Skeletal muscle satellite cell (primary cell): ENCODE data around the gene GOLIM4.

Experiments
- H3K27me3 ChIP-seq: 2 replicates; pipeline ENCODE4 v1.7.0; 2013; ENCODE audit warnings: low read length; ENCODE audit not compliant: control insufficient read depth, insufficient read depth
- H3K36me3 ChIP-seq: 2 replicates; pipeline ENCODE4 v1.7.0; 2013; ENCODE audit warnings: mild to moderate bottlenecking, control low read depth, low read length; ENCODE audit not compliant: insufficient read depth
- H3K4me1 ChIP-seq: 2 replicates; pipeline ENCODE4 v1.7.0; 2013; ENCODE audit warnings: low read length; ENCODE audit not compliant: control insufficient read depth, insufficient read depth
- H3K4me2 ChIP-seq: 2 replicates; pipeline ENCODE4 v1.7.0; 2013; ENCODE audit warnings: mild to moderate bottlenecking, low read length
- H3K4me3 ChIP-seq: 2 replicates; pipeline ENCODE4 v1.7.0; 2013; ENCODE audit warnings: low read length
- H3K9ac ChIP-seq: 2 replicates; pipeline ENCODE4 v1.7.0; 2013; ENCODE audit warnings: mild to moderate bottlenecking, low read depth, low read length, moderate library complexity
- H3K9me3 ChIP-seq: replicated peaks from 2 replicates; pipeline ENCODE4 v1.7.0; 2013; ENCODE audit warnings: mild to moderate bottlenecking, control low read depth, low read length

GOLIM4 gene

DNA sequence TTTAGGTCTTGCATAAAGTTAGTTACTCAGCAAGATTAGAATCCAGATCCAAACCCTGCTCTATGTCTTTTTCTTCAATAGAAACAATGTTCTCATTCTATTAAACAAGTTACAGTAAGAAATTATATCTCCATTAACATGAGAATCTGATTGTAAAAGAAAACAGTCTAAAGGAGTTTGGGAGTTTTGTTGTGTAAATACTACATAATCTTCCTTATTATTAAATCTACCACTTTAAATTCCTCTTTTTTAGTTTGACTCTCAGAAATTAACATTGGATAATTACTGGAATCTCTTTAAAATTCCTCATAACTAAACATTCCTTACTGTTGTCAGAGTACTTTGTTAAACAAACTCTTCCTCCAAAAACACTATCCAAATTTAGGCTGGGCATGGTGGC lies 1.7 kb upstream of the GOLIM4 start:
- no peaks in the 10 kb centered on the region for H3K9me3 ChIP-seq
- H3K36me3 ChIP-seq: no peaks in the 10 kb centered on the region
- peaks cover 23% of the 10 kb centered on the region for H3K4me1 ChIP-seq
- H3K4me2 ChIP-seq: no peak overlapping the region
- no peak overlapping the region for H3K4me3 ChIP-seq
- no peak overlapping the region for H3K9ac ChIP-seq
- no peaks in the 10 kb centered on the region for H3K27me3 ChIP-seq

DNA sequence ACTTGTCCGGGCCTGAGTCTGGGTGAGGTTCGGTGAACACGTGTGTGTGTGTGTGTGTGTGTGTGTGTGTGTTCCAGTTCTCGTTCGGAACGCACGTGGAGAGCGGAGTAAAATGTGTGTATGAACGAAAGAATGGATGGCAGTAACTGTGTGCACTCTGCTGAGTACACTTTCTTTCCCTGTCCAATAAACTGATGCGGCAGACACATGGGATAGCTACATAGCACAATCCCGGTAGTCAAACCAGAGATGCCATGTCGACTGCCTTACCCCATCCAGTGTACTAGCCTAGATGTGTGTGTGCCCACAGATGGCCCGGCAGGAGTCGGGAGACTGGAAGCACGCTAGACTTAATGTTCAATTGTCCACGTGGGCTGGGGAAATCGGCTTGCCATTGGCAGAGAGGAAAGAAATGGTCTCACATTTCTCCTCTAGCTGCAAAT lies 507 bp upstream of the GOLIM4 start:
- Histone ChIP-seq H3K9ac (peak overlapping the region; percentile 95), H3K4me1 (peaks cover 26% of the 10 kb centered on the region)

DNA sequence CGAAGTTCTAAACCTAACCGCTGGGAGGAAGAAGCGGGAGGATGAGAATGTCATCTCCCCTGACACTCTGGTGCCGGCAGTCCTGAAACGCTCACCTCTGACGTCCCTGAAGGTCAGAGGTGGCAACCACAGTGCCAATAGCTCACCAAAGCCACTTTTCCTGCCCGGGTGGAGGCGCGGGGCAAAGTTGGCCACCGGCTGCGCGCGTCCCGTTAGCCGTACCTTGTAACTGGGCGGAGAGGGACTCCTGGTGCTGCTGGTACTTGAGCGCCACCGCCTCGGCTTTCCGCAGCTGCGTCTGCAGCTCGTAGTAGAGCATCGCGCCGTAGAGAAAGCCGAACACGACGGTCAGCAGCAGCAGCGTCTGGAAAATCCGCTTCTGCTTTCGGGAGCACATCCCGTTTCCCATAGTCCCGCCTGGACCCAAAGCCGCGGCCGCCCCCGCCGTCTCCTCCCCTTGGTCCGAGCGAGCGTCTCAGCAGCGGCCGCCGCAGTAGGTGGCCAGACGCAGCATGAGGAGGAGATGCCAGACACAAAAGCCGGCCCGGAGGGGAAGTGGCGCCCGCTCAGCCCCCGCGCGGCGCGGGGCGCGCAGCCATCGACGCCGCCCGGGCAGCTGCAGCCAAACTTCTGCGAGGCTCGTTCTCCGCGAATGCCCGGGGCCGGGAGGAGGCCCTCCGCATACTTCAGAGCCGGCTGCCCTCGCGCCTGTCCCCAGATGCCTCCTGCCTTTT lies 680 bp downstream of the GOLIM4 start:
- H3K36me3 ChIP-seq: no peaks in the 10 kb centered on the region
- H3K9me3 ChIP-seq: no peaks in the 10 kb centered on the region
- peak overlapping the region; percentile 99 for H3K4me3 ChIP-seq
- peaks cover 27% of the 10 kb centered on the region for H3K4me1 ChIP-seq
- no peaks in the 10 kb centered on the region for H3K27me3 ChIP-seq
- peak overlapping the region; percentile 83 for H3K4me2 ChIP-seq
- H3K9ac ChIP-seq: peak overlapping the region; percentile 95

More for the DNA sequence above, 507 bp upstream of the GOLIM4 start:
- no peaks in the 10 kb centered on the region for H3K36me3 ChIP-seq
- peak overlapping the region; percentile 83 for H3K4me2 ChIP-seq
- peak overlapping the region; percentile 99 for H3K4me3 ChIP-seq
- H3K27me3 ChIP-seq: no peaks in the 10 kb centered on the region
- no peaks in the 10 kb centered on the region for H3K9me3 ChIP-seq

DNA sequence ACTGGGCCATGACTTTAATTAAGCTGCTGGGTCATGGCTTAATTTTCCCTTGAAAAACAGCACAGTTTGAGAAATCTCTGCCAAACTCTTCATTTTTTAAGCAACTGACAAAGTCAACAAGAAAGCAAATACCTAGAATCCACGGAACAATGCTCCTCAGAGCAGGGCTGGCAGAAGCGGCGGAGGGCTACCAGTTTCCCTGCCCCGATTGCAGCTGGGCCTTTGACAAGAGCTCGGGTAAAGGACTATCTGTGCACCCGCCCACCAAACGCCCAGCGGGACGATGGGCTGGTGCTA lies 1.2 kb downstream of the GOLIM4 start:
- peak overlapping the region; percentile 83 for H3K4me2 ChIP-seq
- peak overlapping the region; percentile 99 for H3K4me3 ChIP-seq
- H3K36me3 ChIP-seq: no peaks in the 10 kb centered on the region
- peak overlapping the region; percentile 95 for H3K9ac ChIP-seq
- H3K27me3 ChIP-seq: no peaks in the 10 kb centered on the region
- peaks cover 27% of the 10 kb centered on the region for H3K4me1 ChIP-seq
- H3K9me3 ChIP-seq: no peaks in the 10 kb centered on the region

DNA sequence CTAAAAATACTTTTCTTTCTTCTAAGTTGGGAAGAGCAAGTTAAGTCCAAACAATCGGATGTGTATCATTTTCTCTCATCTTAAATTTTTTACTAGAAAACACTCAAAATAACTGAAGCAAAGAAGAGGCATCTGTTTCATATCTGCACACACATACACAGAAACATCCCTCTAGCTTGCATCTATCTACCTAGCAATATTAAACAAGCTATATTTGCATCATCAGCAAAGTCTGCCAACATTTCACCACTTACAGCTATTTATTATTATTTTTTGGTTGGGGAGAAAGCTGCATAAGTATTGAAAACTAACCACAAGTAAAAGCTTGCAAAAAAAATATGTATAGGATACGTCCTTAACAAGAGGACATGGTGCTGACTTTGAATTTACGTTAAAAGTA lies 1.9 kb downstream of the GOLIM4 start:
- Histone ChIP-seq H3K9ac (peak overlapping the region; percentile 95), H3K4me3 (peak overlapping the region; percentile 99), H3K27me3 (no peaks in the 10 kb centered on the region), H3K4me1 (peaks cover 30% of the 10 kb centered on the region), H3K4me2 (peak overlapping the region; percentile 83), H3K36me3 (no peaks in the 10 kb centered on the region), H3K9me3 (no peaks in the 10 kb centered on the region)

DNA sequence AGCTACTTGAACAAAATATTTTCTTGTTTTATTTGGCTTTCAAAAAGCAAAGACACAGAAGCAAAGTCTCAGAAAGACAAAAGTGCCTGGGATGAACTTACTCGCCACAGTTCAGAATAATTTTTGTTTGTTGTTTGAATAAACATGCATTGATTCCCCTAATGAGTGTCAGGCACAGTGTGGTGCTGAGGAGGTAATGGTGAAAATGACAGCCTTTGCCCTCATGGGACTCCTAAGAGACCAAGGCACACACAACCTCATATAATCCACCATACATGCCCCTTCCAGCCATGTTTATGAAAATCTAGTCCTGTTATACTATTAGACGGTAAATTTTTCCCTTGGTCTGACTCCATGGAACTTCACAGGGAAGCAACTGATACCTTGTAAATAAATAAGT lies 2.5 kb downstream of the GOLIM4 start:
- H3K27me3 ChIP-seq: no peaks in the 10 kb centered on the region
- H3K4me1 ChIP-seq: peaks cover 33% of the 10 kb centered on the region
- H3K36me3 ChIP-seq: no peaks in the 10 kb centered on the region
- H3K9ac ChIP-seq: peak overlapping the region; percentile 95
- peak overlapping the region; percentile 99 for H3K4me3 ChIP-seq
- peak overlapping the region; percentile 83 for H3K4me2 ChIP-seq
- no peaks in the 10 kb centered on the region for H3K9me3 ChIP-seq

DNA sequence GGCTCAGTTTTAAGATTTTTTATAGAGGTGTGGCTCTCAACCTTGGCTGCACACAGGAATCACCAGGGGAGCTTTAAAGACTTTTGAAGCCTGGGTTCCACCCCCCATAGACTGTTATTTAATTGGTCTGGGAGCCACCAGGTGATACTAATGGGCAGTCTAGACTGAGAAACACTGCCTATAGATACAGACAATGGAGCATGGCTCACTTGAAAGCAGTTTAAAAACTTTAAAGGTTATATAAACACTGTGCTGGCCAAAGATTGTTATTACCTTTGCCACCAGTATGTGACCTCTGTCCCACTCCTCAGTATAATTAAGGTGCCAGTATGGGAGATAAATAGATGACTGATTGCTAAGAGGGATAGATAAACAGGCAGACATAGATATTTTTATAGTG lies 3.8 kb downstream of the GOLIM4 start:
- Histone ChIP-seq H3K36me3 (no peaks in the 10 kb centered on the region), H3K9me3 (no peaks in the 10 kb centered on the region), H3K4me1 (peaks cover 35% of the 10 kb centered on the region), H3K9ac (no peak overlapping the region), H3K27me3 (no peaks in the 10 kb centered on the region), H3K4me2 (peak overlapping the region; percentile 83), H3K4me3 (peak overlapping the region; percentile 99)

DNA sequence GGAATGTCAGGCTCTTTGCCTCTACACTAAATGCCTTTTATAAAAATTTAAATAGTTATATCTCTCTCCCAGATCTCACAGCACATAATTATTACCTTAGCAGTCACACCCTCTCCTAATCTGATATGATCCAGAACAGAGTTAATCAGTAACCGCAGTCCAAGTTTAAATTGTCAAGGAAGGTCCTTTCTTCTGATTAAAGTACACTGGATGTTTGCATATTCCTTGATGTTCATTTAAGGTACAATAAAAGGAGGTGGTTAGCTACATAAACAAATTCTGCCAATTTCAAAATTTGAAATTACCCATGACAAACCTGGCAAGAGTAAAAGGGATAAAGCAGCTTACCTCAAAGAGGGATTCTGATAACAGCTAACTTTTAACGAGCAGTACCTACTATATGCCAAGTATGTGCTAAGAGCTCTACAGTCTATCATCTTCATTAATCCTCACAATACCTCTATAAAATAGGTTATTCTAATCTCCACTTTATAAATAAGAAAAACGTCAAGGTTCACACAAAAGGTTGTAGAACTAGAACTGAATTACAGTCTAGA lies 4.3 kb downstream of the GOLIM4 start:
- H3K4me1 ChIP-seq: peaks cover 31% of the 10 kb centered on the region
- H3K4me2 ChIP-seq: peak overlapping the region; percentile 83
- no peak overlapping the region for H3K4me3 ChIP-seq
- no peaks in the 10 kb centered on the region for H3K27me3 ChIP-seq
- no peak overlapping the region for H3K9ac ChIP-seq
- no peaks in the 10 kb centered on the region for H3K36me3 ChIP-seq
- no peaks in the 10 kb centered on the region for H3K9me3 ChIP-seq

DNA sequence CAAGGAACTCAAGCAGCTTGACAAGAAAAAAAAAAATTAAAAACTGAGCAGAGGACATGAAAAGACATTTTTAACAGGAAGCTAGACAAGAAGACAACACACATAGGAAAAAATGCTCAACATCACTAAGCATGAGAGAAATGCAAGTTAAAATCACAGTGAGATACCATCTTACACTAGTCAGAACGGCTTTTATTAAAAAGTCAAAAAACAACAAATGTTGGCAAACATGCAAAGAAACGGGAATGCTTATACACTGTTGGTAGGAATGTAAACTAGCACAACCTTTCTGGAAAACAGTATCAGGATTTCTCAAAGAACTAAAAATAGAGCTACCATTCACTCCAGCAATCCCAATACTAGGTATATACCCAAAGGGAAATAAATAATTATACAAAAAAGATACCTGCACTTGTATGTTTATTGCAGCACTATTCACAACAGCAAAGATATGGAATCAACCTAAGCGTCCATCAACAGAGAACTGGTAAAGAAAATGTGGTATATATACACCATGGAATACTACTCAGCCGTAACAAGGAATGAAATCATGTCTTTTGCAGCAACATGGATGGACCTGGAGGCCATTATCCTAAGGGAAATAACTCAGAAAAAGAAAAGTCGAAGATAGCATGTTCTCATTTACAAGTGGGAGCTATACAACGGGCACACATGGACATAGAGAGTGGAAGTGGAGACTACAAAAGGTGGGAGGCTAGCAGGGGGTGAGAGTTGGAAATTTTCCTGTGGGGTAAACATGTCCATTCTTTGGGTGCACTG lies 5.2 kb downstream of the GOLIM4 start:
- H3K4me1 ChIP-seq: peaks cover 31% of the 10 kb centered on the region
- H3K9me3 ChIP-seq: no peaks in the 10 kb centered on the region
- H3K36me3 ChIP-seq: no peaks in the 10 kb centered on the region
- no peak overlapping the region for H3K4me3 ChIP-seq
- H3K4me2 ChIP-seq: no peak overlapping the region
- no peak overlapping the region for H3K9ac ChIP-seq
- H3K27me3 ChIP-seq: no peaks in the 10 kb centered on the region

DNA sequence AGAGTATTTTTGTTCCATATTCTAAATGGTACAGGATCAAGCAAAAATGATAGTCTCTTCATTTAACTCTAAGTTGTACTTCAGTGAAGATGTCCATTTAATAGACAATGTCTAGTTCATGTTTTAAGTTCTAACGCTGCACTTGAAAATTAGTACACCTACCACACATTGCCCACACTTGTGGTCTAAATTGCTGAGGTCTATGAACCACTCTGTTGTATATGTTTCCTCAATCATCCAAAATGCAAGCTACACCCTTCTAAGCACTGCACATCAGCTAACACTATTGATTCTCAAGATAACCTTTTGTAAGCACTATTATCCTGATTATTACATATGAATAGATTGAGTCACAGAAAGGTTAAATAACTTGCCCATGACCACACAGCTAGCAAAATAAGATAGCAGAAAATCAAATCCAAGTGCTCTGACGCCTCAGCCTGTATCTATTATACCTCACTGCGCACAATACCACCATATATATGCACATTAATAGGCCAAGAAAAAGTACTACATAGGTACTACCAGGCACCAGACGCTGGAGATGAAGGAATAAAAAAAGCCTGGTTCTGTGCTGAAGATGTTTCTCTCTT lies 6.4 kb downstream of the GOLIM4 start:
- H3K27me3 ChIP-seq: no peaks in the 10 kb centered on the region
- H3K9ac ChIP-seq: no peak overlapping the region
- H3K4me3 ChIP-seq: no peak overlapping the region
- no peaks in the 10 kb centered on the region for H3K36me3 ChIP-seq
- peaks cover 31% of the 10 kb centered on the region for H3K4me1 ChIP-seq
- no peaks in the 10 kb centered on the region for H3K9me3 ChIP-seq
- H3K4me2 ChIP-seq: no peak overlapping the region

DNA sequence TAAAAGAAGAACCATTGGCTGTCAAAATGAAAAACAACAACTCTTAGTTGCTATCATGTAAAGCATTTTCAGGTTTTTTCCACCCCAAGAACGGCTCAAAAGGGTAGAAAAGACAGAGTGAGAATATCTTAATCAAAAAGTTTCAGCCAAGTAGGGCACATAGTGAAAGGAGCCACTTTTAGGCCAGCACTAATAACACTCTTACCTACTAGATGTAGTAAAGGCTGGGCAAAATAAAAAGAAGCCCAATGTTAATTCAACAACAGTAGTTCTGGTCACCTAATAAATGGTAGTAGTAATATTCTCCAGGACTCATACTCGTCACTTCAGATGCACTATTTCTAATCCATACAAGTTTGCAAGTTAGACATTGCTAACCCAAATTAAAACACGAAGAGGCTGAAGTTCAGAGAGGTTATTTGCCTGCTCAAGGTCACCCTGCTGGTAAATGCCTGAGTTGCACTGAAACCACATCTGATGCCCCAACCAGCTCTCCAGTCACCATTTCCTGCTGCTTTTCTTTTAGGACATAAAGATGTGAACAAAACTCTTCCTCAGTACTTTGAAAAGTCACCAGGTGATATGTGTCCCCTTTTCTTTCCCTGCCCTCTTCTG lies 7.5 kb downstream of the GOLIM4 start:
- no peaks in the 10 kb centered on the region for H3K27me3 ChIP-seq
- no peaks in the 10 kb centered on the region for H3K9me3 ChIP-seq
- H3K9ac ChIP-seq: no peak overlapping the region
- no peak overlapping the region for H3K4me3 ChIP-seq
- no peak overlapping the region for H3K4me2 ChIP-seq
- no peaks in the 10 kb centered on the region for H3K36me3 ChIP-seq
- H3K4me1 ChIP-seq: peaks cover 29% of the 10 kb centered on the region
